ENCODE data around the gene ME1.
A peak's percentile ranks its signal among the peaks of the same experiment; 100 is the strongest.

ME1 gene

GRCh38 chr6:83430611-83431544, at the start of gene ME1:
ME1 (minus strand) TSS chr6:83431051; CDS start chr6:83430954, 97 bp downstream.
- peaks cover 0 to 29% (median 11%) of the 10 kb centered on the region in 10 experiments; a peak in 13 of 20 replicates for H3K4me1 ChIP-seq
- H3K4me2 ChIP-seq: no peak within 1 kb of the TSS
- H3K36me3 ChIP-seq: no peaks in the 10 kb centered on the region
- H3K27ac ChIP-seq: no peak within 1 kb of the TSS
- H4K20me1 ChIP-seq: no peaks in the 10 kb centered on the region
- no peaks in the 10 kb centered on the region for H3K27me3 ChIP-seq
- H3K4me3 ChIP-seq: no peak within 1 kb of the TSS
- peaks cover 0 to 6% (median 0%) of the 10 kb centered on the region in 11 experiments; a peak in 4 of 22 replicates for H3K9me3 ChIP-seq (replicated peaks in 1 of 11)
- H3K9ac ChIP-seq: no peak within 1 kb of the TSS
- TF ChIP-seq Cebpa-rat (IDR thresholded peaks at IDR 0.05): no peak

- peaks cover 0 to 7% (median 0%) of the 10 kb centered on the region in 11 experiments; a peak in 5 of 22 replicates for H3K9me3 ChIP-seq (replicated peaks in 1 of 11)
- H3K9ac ChIP-seq: no peak overlapping the region
- no peaks in the 10 kb centered on the region for H4K20me1 ChIP-seq
- peaks cover 0 to 13% (median 0%) of the 10 kb centered on the region in 11 experiments; a peak in 2 of 22 replicates for H3K36me3 ChIP-seq
- no peaks in the 10 kb centered on the region for H3K4me1 ChIP-seq
- H3K27me3 ChIP-seq: no peaks in the 10 kb centered on the region
- no peak for TF ChIP-seq Cebpa-rat (IDR thresholded peaks at IDR 0.05)
- no peak overlapping the region for H3K27ac ChIP-seq
- H3K4me3 ChIP-seq: no peak overlapping the region
- H3K4me2 ChIP-seq: no peak overlapping the region
Measured at GRCh38 chr6:83480470-83480869, 49.6 kb upstream of the ME1 start.

- peaks cover 0 to 7% (median 0%) of the 10 kb centered on the region in 11 experiments; a peak in 5 of 22 replicates for H3K9me3 ChIP-seq (replicated peaks in 1 of 11)
- no peak overlapping the region for H3K27ac ChIP-seq
- no peaks in the 10 kb centered on the region for H4K20me1 ChIP-seq
- no peaks in the 10 kb centered on the region for H3K27me3 ChIP-seq
- peaks cover 0 to 13% (median 0%) of the 10 kb centered on the region in 11 experiments; a peak in 2 of 22 replicates for H3K36me3 ChIP-seq
- TF ChIP-seq Cebpa-rat (IDR thresholded peaks at IDR 0.05): no peak
- H3K4me3 ChIP-seq: no peak overlapping the region
- no peak overlapping the region for H3K9ac ChIP-seq
- H3K4me2 ChIP-seq: no peak overlapping the region
- no peaks in the 10 kb centered on the region for H3K4me1 ChIP-seq
Measured at GRCh38 chr6:83479389-83479788, 48.5 kb upstream of the ME1 start.

GRCh38 chr6:83476971-83477370, 46.1 kb upstream of the ME1 start:
- H3K9me3 ChIP-seq (replicated peaks in 1 of 11): peaks cover 0 to 7% (median 0%) of the 10 kb centered on the region in 11 experiments; a peak in 5 of 22 replicates
- TF ChIP-seq Cebpa-rat (IDR thresholded peaks at IDR 0.05): no peak
- no peaks in the 10 kb centered on the region for H3K27me3 ChIP-seq
- H4K20me1 ChIP-seq: no peaks in the 10 kb centered on the region
- H3K4me1 ChIP-seq: peaks cover 0 to 14% (median 0%) of the 10 kb centered on the region in 10 experiments; a peak in 7 of 20 replicates
- no peak overlapping the region for H3K27ac ChIP-seq
- no peak overlapping the region for H3K9ac ChIP-seq
- no peak overlapping the region for H3K4me3 ChIP-seq
- no peak overlapping the region for H3K4me2 ChIP-seq
- H3K36me3 ChIP-seq: peaks cover 0 to 13% (median 0%) of the 10 kb centered on the region in 11 experiments; a peak in 2 of 22 replicates

- Histone ChIP-seq H3K4me1 (peaks cover 0 to 41% (median 0%) of the 10 kb centered on the region in 10 experiments; a peak in 7 of 20 replicates), H4K20me1 (no peaks in the 10 kb centered on the region), H3K36me3 (peaks cover 0 to 13% (median 0%) of the 10 kb centered on the region in 11 experiments; a peak in 2 of 22 replicates), H3K9ac (no peak overlapping the region), H3K27ac (no peak overlapping the region), H3K4me2 (0 out of 22 replicates have a peak overlapping the region, but pooled peaks of 1 of the 11 experiments have one; percentile 3), H3K9me3 (replicated peaks in 1 of 11) (peaks cover 0 to 7% (median 0%) of the 10 kb centered on the region in 11 experiments; a peak in 5 of 22 replicates), H3K27me3 (no peaks in the 10 kb centered on the region), H3K4me3 (no peak overlapping the region)
- no peak for TF ChIP-seq Cebpa-rat (IDR thresholded peaks at IDR 0.05)
Measured at GRCh38 chr6:83474309-83474708, 43.5 kb upstream of the ME1 start.

- peaks cover 0 to 7% (median 0%) of the 10 kb centered on the region in 11 experiments; a peak in 5 of 22 replicates for H3K9me3 ChIP-seq (replicated peaks in 1 of 11)
- H3K27me3 ChIP-seq: no peaks in the 10 kb centered on the region
- peaks cover 0 to 13% (median 0%) of the 10 kb centered on the region in 11 experiments; a peak in 1 of 22 replicates for H3K36me3 ChIP-seq
- TF ChIP-seq Cebpa-rat (IDR thresholded peaks at IDR 0.05): no peak
- H3K4me1 ChIP-seq: peaks cover 0 to 54% (median 0%) of the 10 kb centered on the region in 10 experiments; a peak in 8 of 20 replicates
- no peaks in the 10 kb centered on the region for H4K20me1 ChIP-seq
- H3K4me3 ChIP-seq: no peak overlapping the region; a peak in 1 of 20 replicates
- H3K4me2 ChIP-seq: peak overlapping the region in 4 of 11 experiments; percentile 22 to 78 (median 61); a peak in 7 of 22 replicates
- no peak overlapping the region for H3K27ac ChIP-seq
- H3K9ac ChIP-seq: no peak overlapping the region
Measured at GRCh38 chr6:83472767-83473166, 41.9 kb upstream of the ME1 start.

- Histone ChIP-seq H3K9ac (peak overlapping the region in 1 of 11 experiments; percentile 48; a peak in 1 of 22 replicates), H3K27me3 (no peaks in the 10 kb centered on the region), H3K9me3 (replicated peaks in 1 of 11) (no peaks in the 10 kb centered on the region), H4K20me1 (no peaks in the 10 kb centered on the region), H3K4me3 (peak overlapping the region in 2 of 10 experiments; percentile 28 to 34; a peak in 4 of 20 replicates), H3K4me2 (peak overlapping the region in 3 of 11 experiments; percentile 44 to 78 (median 78); a peak in 6 of 22 replicates), H3K27ac (peak overlapping the region in 2 of 11 experiments; percentile 27 to 29; a peak in 2 of 22 replicates), H3K36me3 (0 out of 22 replicates have a peak, but pooled peaks cover 0 to under 1% (median 0%) of the 10 kb centered on the region in 11 experiments), H3K4me1 (peaks cover 0 to 74% (median 8%) of the 10 kb centered on the region in 10 experiments; a peak in 11 of 20 replicates)
- no peak for TF ChIP-seq Cebpa-rat (IDR thresholded peaks at IDR 0.05)
Measured at GRCh38 chr6:83470587-83470986, 39.7 kb upstream of the ME1 start.

- Histone ChIP-seq H3K4me2 (peak overlapping the region in 3 of 11 experiments; percentile 44 to 78 (median 78); a peak in 5 of 22 replicates), H3K9me3 (replicated peaks in 1 of 11) (no peaks in the 10 kb centered on the region), H3K27ac (peak overlapping the region in 3 of 11 experiments; percentile 37 to 54 (median 47); a peak in 4 of 22 replicates), H3K4me1 (peaks cover 0 to 80% (median 8%) of the 10 kb centered on the region in 10 experiments; a peak in 11 of 20 replicates), H3K27me3 (no peaks in the 10 kb centered on the region), H3K4me3 (peak overlapping the region in 1 of 10 experiments; percentile 34; a peak in 1 of 20 replicates), H3K36me3 (no peaks in the 10 kb centered on the region), H4K20me1 (no peaks in the 10 kb centered on the region), H3K9ac (no peak overlapping the region)
- TF ChIP-seq Cebpa-rat (IDR thresholded peaks at IDR 0.05): no peak
Measured at GRCh38 chr6:83470001-83470400, 39.1 kb upstream of the ME1 start.
